GM23338 (cell line): ENCODE measurements around the gene EXOSC7. TPM values are rescaled to one million over a fixed set of nuclear protein-coding genes. Genes with fewer than 3 reads are reported as not detected.

Experiments
- ATAC-seq: fragments of 200-7000 bp; cut with Tn5 transposase; 3 replicates; pipeline ENCODE4 v1.9.1; 2020
- DNase-seq: peaks from one replicate; pipeline ENCODE4 v3.0.0-alpha.2; 2015; ENCODE audit warnings: low spot score
- H2AFZ ChIP-seq: fragments of 200-600 bp; sonication (generic); 2 replicates; pipeline ENCODE4 v1.8.0; 2016; ENCODE audit warnings: antibody characterized with exemption, mild to moderate bottlenecking, moderate library complexity
- H3F3A ChIP-seq: fragments of 200-600 bp; sonication (generic); replicated peaks from 2 replicates; pipeline ENCODE4 v1.8.0; 2017; ENCODE audit warnings: antibody characterized with exemption, mixed run types, low read depth
- H3K27ac ChIP-seq: fragments of 200-600 bp; sonication (generic); 2 replicates; pipeline ENCODE4 v1.6.1; 2016; ENCODE audit warnings: low read depth
- H3K27me3 ChIP-seq: fragments of 200-600 bp; sonication (generic); 2 replicates; pipeline ENCODE4 v1.8.0; 2016; ENCODE audit warnings: mild to moderate bottlenecking, mixed run types, moderate library complexity; ENCODE audit not compliant: insufficient read depth
- H3K36me3 ChIP-seq: fragments of 200-600 bp; sonication (generic); 2 replicates; pipeline ENCODE4 v1.8.0; 2016; ENCODE audit warnings: mild to moderate bottlenecking; ENCODE audit not compliant: insufficient read depth
- H3K4me1 ChIP-seq: fragments of 200-600 bp; sonication (generic); 2 replicates; pipeline ENCODE4 v1.8.0; 2016; ENCODE audit warnings: mild to moderate bottlenecking, moderate library complexity; ENCODE audit not compliant: insufficient read depth
- H3K4me2 ChIP-seq: fragments of 200-600 bp; sonication (generic); 2 replicates; pipeline ENCODE4 v1.7.1; 2017; ENCODE audit warnings: mixed run types
- H3K4me3 ChIP-seq: fragments of 200-600 bp; sonication (generic); 2 replicates; pipeline ENCODE4 v1.6.1; 2016; ENCODE audit warnings: mixed run types
- H3K79me2 ChIP-seq: fragments of 200-600 bp; sonication (generic); replicated peaks from 2 replicates; pipeline ENCODE4 v1.8.0; 2017; ENCODE audit warnings: mild to moderate bottlenecking; ENCODE audit not compliant: insufficient read depth
- H3K9me2 ChIP-seq: fragments of 200-600 bp; sonication (generic); 2 replicates; pipeline ENCODE4 v1.8.0; 2017; ENCODE audit not compliant: insufficient read depth
- H4K20me1 ChIP-seq: fragments of 200-600 bp; sonication (generic); replicated peaks from 2 replicates; pipeline ENCODE4 v1.8.0; 2017; ENCODE audit warnings: mild to moderate bottlenecking; ENCODE audit not compliant: insufficient read depth
- H3K27ac Mint-ChIP-seq: 2 replicates; pipeline ENCODE4 v1.8.0; 2020; ENCODE audit warnings: inconsistent platforms, mild to moderate bottlenecking, moderate library complexity, mixed read lengths
- H3K27me3 Mint-ChIP-seq: 3 replicates; pipeline ENCODE4 v1.8.0; 2022; ENCODE audit warnings: low read depth, mild to moderate bottlenecking, moderate library complexity, mixed read lengths, inconsistent platforms; ENCODE audit not compliant: insufficient read depth, poor library complexity
- H3K36me3 Mint-ChIP-seq: 3 replicates; pipeline ENCODE4 v1.8.0; 2021; ENCODE audit warnings: low read depth, mild to moderate bottlenecking, inconsistent platforms, moderate library complexity, mixed read lengths
- H3K4me1 Mint-ChIP-seq: 3 replicates; pipeline ENCODE4 v1.8.0; 2020; ENCODE audit warnings: mild to moderate bottlenecking, inconsistent platforms, mixed read lengths
- H3K4me3 Mint-ChIP-seq: 3 replicates; pipeline ENCODE4 v1.8.0; 2021; ENCODE audit warnings: moderate library complexity, mild to moderate bottlenecking, inconsistent platforms, mixed read lengths
- H3K9me3 Mint-ChIP-seq: 3 replicates; pipeline ENCODE4 v1.8.0; 2020; ENCODE audit warnings: moderate library complexity, mild to moderate bottlenecking, inconsistent platforms, mixed read lengths
- CREB1 ChIP-seq: fragments of 250-450 bp; sonication (Bioruptor Pico); IDR thresholded peaks from 2 replicates; pipeline ENCODE4 v1.5.0; 2020; ENCODE audit warnings: low read depth, mild to moderate bottlenecking, moderate library complexity
- CTCF ChIP-seq, 2 experiments: fragments of 200-600 bp in 1 of 2; sonication (generic) in 1 of 2; conservative IDR thresholded peaks; 2 replicates each; pipeline versions ENCODE4 v1.5.1 to v1.6.1; 2016 to 2017; ENCODE audit warnings: antibody characterized with exemption in 2 of 2, low read depth in 2 of 2, mild to moderate bottlenecking in 2 of 2, moderate library complexity in 1 of 2
- ETS1 ChIP-seq: IDR thresholded peaks from 2 replicates; pipeline ENCODE4 v1.6.1; 2016; ENCODE audit warnings: antibody characterized with exemption
- EZH2 ChIP-seq: fragments of 200-600 bp; sonication (generic); IDR thresholded peaks from one replicate; pipeline ENCODE4 v1.8.0; 2017; ENCODE audit warnings: antibody characterized with exemption, mild to moderate bottlenecking, low read depth; ENCODE audit not compliant: unreplicated experiment
- EZH2phosphoT487 ChIP-seq: fragments of 200-600 bp; sonication (generic); IDR thresholded peaks from one replicate; pipeline ENCODE4 v1.8.1; 2018; ENCODE audit warnings: antibody characterized with exemption; ENCODE audit not compliant: unreplicated experiment
- JUNB ChIP-seq: IDR thresholded peaks from one replicate; pipeline ENCODE4 v1.6.1; 2016; ENCODE audit warnings: antibody characterized with exemption; ENCODE audit not compliant: unreplicated experiment
- NANOG ChIP-seq: IDR thresholded peaks from 2 replicates; pipeline ENCODE4 v1.6.1; 2016; ENCODE audit warnings: antibody characterized with exemption, borderline replicate concordance
- POLR2AphosphoS5 ChIP-seq: IDR thresholded peaks from 2 replicates; pipeline ENCODE4 v1.6.1; 2016; ENCODE audit warnings: antibody characterized with exemption, low read depth
- REST ChIP-seq: IDR thresholded peaks from one replicate; pipeline ENCODE4 v1.6.1; 2018; ENCODE audit warnings: antibody characterized with exemption; ENCODE audit not compliant: unreplicated experiment
- STAT1 ChIP-seq: IDR thresholded peaks from one replicate; pipeline ENCODE4 v1.6.1; 2016; ENCODE audit warnings: antibody characterized with exemption; ENCODE audit not compliant: unreplicated experiment
- ZNF114 ChIP-seq: fragments of 250-450 bp; sonication (Bioruptor Pico); IDR thresholded peaks from 2 replicates; pipeline ENCODE4 v1.5.0; 2020; ENCODE audit warnings: mild to moderate bottlenecking, moderate library complexity
- ZNF331 ChIP-seq: fragments of 250-450 bp; sonication (Bioruptor Pico); IDR thresholded peaks from 2 replicates; pipeline ENCODE4 v1.5.0; 2020; ENCODE audit warnings: low read depth, mild to moderate bottlenecking, moderate library complexity
- ZNF462 ChIP-seq: fragments of 250-450 bp; sonication (Bioruptor Pico); IDR thresholded peaks from 2 replicates; pipeline ENCODE4 v1.5.0; 2020; ENCODE audit warnings: mild to moderate bottlenecking, moderate library complexity
- polyA plus RNA-seq: library from polyadenylated mRNA; unstranded; fragments of >200 nt; fragmentation: Nextera tagmentation; extraction: Ambion mirVana; gene quantifications from 2 replicates; pipeline ENCODE4 v1.2.1, GENCODE V29; 2016
- total RNA-seq: library from RNA; depleted of rRNA; stranded (reverse); fragments of >200 nt; shearing (Covaris generic); gene quantifications from 2 replicates; pipeline ENCODE4 v1.2.3, GENCODE V29; 2014

EXOSC7 gene
- total and polyA plus RNA-seq, 2 experiments from 2014 or later = 84.8 to 120 TPM

- no peaks in the 10 kb centered on the region for H3K9me3 Mint-ChIP-seq
- H3K27me3 ChIP-seq = no peaks in the 10 kb centered on the region
- DNase-seq (no peak), ATAC-seq (no peak)
- H3K4me2 ChIP-seq = no peak overlapping the region
- no peak overlapping the region for H2AFZ ChIP-seq
- no peak overlapping the region for H3K4me3 Mint-ChIP-seq
- no peaks in the 10 kb centered on the region for H3K4me1 ChIP-seq
- no peaks in the 10 kb centered on the region for H3F3A ChIP-seq
- H3K36me3 Mint-ChIP-seq = no peaks in the 10 kb centered on the region; the same call in 2 of the 3 replicates
- H3K4me1 Mint-ChIP-seq = peaks cover 14% of the 10 kb centered on the region
- no peaks in the 10 kb centered on the region for H3K9me2 ChIP-seq
- peaks cover 54% of the 10 kb centered on the region for H4K20me1 ChIP-seq
- H3K27me3 Mint-ChIP-seq = no peaks in the 10 kb centered on the region
- H3K27ac Mint-ChIP-seq = no peak overlapping the region
- H3K27ac ChIP-seq = no peak overlapping the region
- H3K36me3 ChIP-seq = no peaks in the 10 kb centered on the region
- H3K79me2 ChIP-seq = peaks cover 83% of the 10 kb centered on the region
- H3K4me3 ChIP-seq = no peak overlapping the region
- TF ChIP-seq ZNF462 (CRISPR knock-in tag) (no peak), EZH2phosphoT487 (no peak), STAT1 (no peak), CREB1 (CRISPR knock-in tag) (no peak), NANOG (no peak), EZH2 (no peak), ETS1 (no peak), ZNF114 (CRISPR knock-in tag) (no peak), REST (no peak), CTCF (conservative IDR thresholded peaks at IDR 0.05; ENCODE audit: low read depth in 2 of 2) (no peak), JUNB (no peak), POLR2AphosphoS5 (no peak), ZNF331 (CRISPR knock-in tag) (no peak)
Observed at GRCh38 chr3:44961888-44962287, 14.2 kb upstream of the EXOSC7 start.
